CD14-positive monocyte (primary cell): ENCODE data around the gene CGNL1. TPM values are rescaled to one million over a fixed set of nuclear protein-coding genes. Genes with fewer than 3 reads are reported as not detected.

ENCODE experiments used
- DNase-seq, 3 donors: peaks; one replicate each; pipeline ENCODE4 v3.0.0-alpha.2; 2011 to 2022
- H2AFZ ChIP-seq: 2 replicates; pipeline ENCODE4 v1.6.0; 2012; ENCODE audit warnings: mild to moderate bottlenecking, low read depth, low read length, inconsistent platforms; ENCODE audit not compliant: insufficient read depth, poor library complexity, severe bottlenecking
- H3K27ac ChIP-seq, 2 donors: 1 replicate in 1 of 2; 2 replicates in 1 of 2; pipeline ENCODE4 v1.5.1; 2012 to 2013; ENCODE audit warnings: low read length in 2 of 2, control low read depth in 1 of 2, inconsistent platforms in 1 of 2, low read depth in 1 of 2, mild to moderate bottlenecking in 1 of 2
- H3K27me3 ChIP-seq, 2 donors: one replicate each; pipeline versions ENCODE4 v1.6.0 to v1.6.1; 2011 to 2013; ENCODE audit warnings: low read length in 2 of 2; ENCODE audit not compliant: control insufficient read depth in 2 of 2, insufficient read depth in 2 of 2
- H3K36me3 ChIP-seq, 2 donors: replicated peaks in 1 of 2; 1 replicate in 1 of 2; 2 replicates in 1 of 2; pipeline versions ENCODE4 v1.5.1 to v1.6.1; 2012 to 2013; ENCODE audit warnings: low read length in 2 of 2, control low read depth in 1 of 2, inconsistent platforms in 1 of 2, mild to moderate bottlenecking in 1 of 2; ENCODE audit not compliant: insufficient read depth in 2 of 2, control insufficient read depth in 1 of 2
- H3K4me1 ChIP-seq, 2 donors: 1 replicate in 1 of 2; 2 replicates in 1 of 2; pipeline versions ENCODE4 v1.5.1 to v1.6.1; 2012 to 2013; ENCODE audit warnings: low read length in 2 of 2, control low read depth in 1 of 2, inconsistent platforms in 1 of 2, mild to moderate bottlenecking in 1 of 2, moderate library complexity in 1 of 2; ENCODE audit not compliant: insufficient read depth in 2 of 2, control insufficient read depth in 1 of 2
- H3K4me2 ChIP-seq: replicated peaks from 2 replicates; pipeline ENCODE3; 2012; ENCODE audit warnings: low read length, moderate library complexity, mild to moderate bottlenecking; ENCODE audit not compliant: poor library complexity, severe bottlenecking; ENCODE audit errors: extremely low read depth
- H3K4me3 ChIP-seq, 3 experiments: fragments of 200-600 bp in 1 of 3; sonication (generic) in 1 of 3; replicated peaks in 1 of 3; 1 replicate in 2 of 3; 2 replicates in 1 of 3; pipeline ENCODE4 v1.5.1; 2011 to 2013; ENCODE audit warnings: low read length in 3 of 3, mild to moderate bottlenecking in 3 of 3, control low read depth in 2 of 3, low read depth in 2 of 3, inconsistent platforms in 1 of 3, moderate library complexity in 1 of 3
- H3K79me2 ChIP-seq: 2 replicates; pipeline ENCODE4 v1.6.0; 2012; ENCODE audit warnings: mild to moderate bottlenecking, control low read depth, inconsistent platforms, low read length, moderate library complexity; ENCODE audit not compliant: insufficient read depth
- H3K9ac ChIP-seq: 2 replicates; pipeline ENCODE4 v1.6.0; 2017; ENCODE audit warnings: low read length, mild to moderate bottlenecking; ENCODE audit not compliant: insufficient read depth, poor library complexity, severe bottlenecking
- H3K9me3 ChIP-seq, 2 donors: replicated peaks in 1 of 2; 1 replicate in 1 of 2; 2 replicates in 1 of 2; pipeline versions ENCODE4 v1.5.1 to v1.6.1; 2012 to 2013; ENCODE audit warnings: low read length in 2 of 2, control low read depth in 1 of 2; ENCODE audit not compliant: control insufficient read depth in 1 of 2, insufficient read depth in 1 of 2
- H4K20me1 ChIP-seq: 2 replicates; pipeline ENCODE4 v1.6.0; 2012; ENCODE audit warnings: mild to moderate bottlenecking, low read length, control low read depth, moderate library complexity; ENCODE audit not compliant: insufficient read depth
- H3K27ac Mint-ChIP-seq, 7 donors: one replicate each; pipeline ENCODE4 v1.8.0; 2020; ENCODE audit warnings: mild to moderate bottlenecking in 7 of 7, mixed read lengths in 7 of 7, moderate library complexity in 6 of 7, inconsistent platforms in 2 of 7
- H3K27me3 Mint-ChIP-seq, 3 donors: one replicate each; pipeline ENCODE4 v1.8.0; 2021 to 2022; ENCODE audit warnings: low read depth in 3 of 3, mild to moderate bottlenecking in 3 of 3, mixed read lengths in 3 of 3, moderate library complexity in 3 of 3, inconsistent platforms in 1 of 3
- H3K36me3 Mint-ChIP-seq, 2 donors: one replicate each; pipeline ENCODE4 v1.8.0; 2020; ENCODE audit warnings: mixed read lengths in 2 of 2, inconsistent platforms in 1 of 2, mild to moderate bottlenecking in 1 of 2
- H3K4me1 Mint-ChIP-seq: one replicate; pipeline ENCODE4 v1.8.0; 2020; ENCODE audit warnings: mild to moderate bottlenecking, mixed read lengths
- H3K4me3 Mint-ChIP-seq, 2 donors: one replicate each; pipeline ENCODE4 v1.8.0; 2020; ENCODE audit warnings: mild to moderate bottlenecking in 2 of 2, mixed read lengths in 2 of 2, moderate library complexity in 1 of 2
- H3K9me3 Mint-ChIP-seq, 7 donors: one replicate each; pipeline ENCODE4 v1.8.0; 2020 to 2022; ENCODE audit warnings: mixed read lengths in 7 of 7, mild to moderate bottlenecking in 6 of 7, moderate library complexity in 6 of 7, inconsistent platforms in 2 of 7
- CTCF ChIP-seq: fragments of 200-600 bp; IDR thresholded peaks from one replicate; pipeline ENCODE4 v1.8.0; 2022; ENCODE audit warnings: antibody characterized with exemption, mild to moderate bottlenecking
- WGBS: methylation state at CpG from one replicate; pipeline ENCODE4 v1.1.5; 2013; ENCODE audit warnings: missing lambda C conversion rate; ENCODE audit not compliant: insufficient coverage; 5-methylcytosine and 5-hydroxymethylcytosine counted together
- intact Hi-C, 2 donors: fragments of 100-400 bp; cut with micrococcal nuclease; formaldehyde crosslinking; loops; one replicate each; pipeline versions ENCODE4 v1.15.0 to v1.15.1; 2023
- polyA plus RNA-seq, 3 donors: library from polyadenylated mRNA; depleted of rRNA in 1 of 3; unstranded in 2 of 3; stranded (reverse) in 1 of 3; fragments of 300-500 nt in 2 of 3; fragments of >200 nt in 1 of 3; fragmentation: Illumina TruSeq in 2 of 3; gene quantifications; 1 replicate in 2 of 3; 2 replicates in 1 of 3; pipeline ENCODE4 v1.2.3, GENCODE V29; 2012 to 2021

Gene CGNL1
- polyA plus RNA-seq, 3 donors = not detected

- no peaks in the 10 kb centered on the region for H3K4me1 ChIP-seq
- no peak overlapping the region for H2AFZ ChIP-seq
- no peak overlapping the region for H3K4me3 ChIP-seq
- H3K36me3 ChIP-seq = no peaks in the 10 kb centered on the region
- intact Hi-C loops = no loop called here
- no peaks in the 10 kb centered on the region for H3K9me3 ChIP-seq
- no peaks in the 10 kb centered on the region for H3K36me3 Mint-ChIP-seq
- H3K27ac ChIP-seq = no peak overlapping the region
- H4K20me1 ChIP-seq = no peaks in the 10 kb centered on the region
- no peak for DNase-seq
- H3K4me1 Mint-ChIP-seq = peaks cover 3% of the 10 kb centered on the region
- no peaks in the 10 kb centered on the region for H3K27me3 ChIP-seq
- H3K9me3 Mint-ChIP-seq = peaks cover 0 to 1% (median 0%) of the 10 kb centered on the region in 7 donors
- H3K27ac Mint-ChIP-seq = no peak overlapping the region
- no peak overlapping the region for H3K9ac ChIP-seq
- WGBS = 100% methylated on average over 2 of the region's 4 CpGs
- no peak overlapping the region for H3K4me2 ChIP-seq
- no peaks in the 10 kb centered on the region for H3K79me2 ChIP-seq
- no peak overlapping the region for H3K4me3 Mint-ChIP-seq
- TF ChIP-seq CTCF = no peak
- peaks cover 2 to 8% (median 7%) of the 10 kb centered on the region in 3 donors for H3K27me3 Mint-ChIP-seq
These were observed 92.2 kb downstream of the CGNL1 start for GRCh38 chr15:57468486-57468885.

DNA sequence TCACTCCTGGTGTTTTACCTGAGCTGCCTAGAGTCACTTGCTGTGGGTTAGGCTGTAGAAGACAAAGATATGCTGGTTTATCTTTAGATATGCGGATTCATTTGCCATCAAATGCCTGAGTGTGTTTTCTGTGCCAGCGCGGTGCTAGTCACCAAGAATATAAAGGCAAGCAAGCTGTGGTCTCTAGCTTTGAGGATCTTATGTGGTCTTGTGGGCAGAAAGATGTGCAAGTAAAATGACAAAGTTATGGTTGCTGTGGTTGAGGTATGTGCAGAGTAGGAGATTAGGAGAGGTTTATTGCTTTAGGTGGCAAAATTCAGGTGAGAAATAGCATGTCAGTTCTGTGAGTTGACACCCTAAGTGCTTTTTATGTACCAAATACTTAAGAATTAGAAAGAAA, 94.2 kb downstream of the CGNL1 start:
- no peaks in the 10 kb centered on the region for H3K36me3 Mint-ChIP-seq
- Histone ChIP-seq H3K27me3 (no peaks in the 10 kb centered on the region), H3K79me2 (no peaks in the 10 kb centered on the region), H3K4me1 (no peaks in the 10 kb centered on the region), H3K4me3 (no peak overlapping the region), H3K4me2 (no peak overlapping the region), H2AFZ (no peak overlapping the region), H3K9ac (no peak overlapping the region), H3K36me3 (no peaks in the 10 kb centered on the region), H4K20me1 (no peaks in the 10 kb centered on the region), H3K27ac (no peak overlapping the region), H3K9me3 (no peaks in the 10 kb centered on the region)
- no peak for TF ChIP-seq CTCF
- intact Hi-C loops = no loop called here
- H3K4me3 Mint-ChIP-seq = no peak overlapping the region
- peaks cover 0 to 3% (median 0%) of the 10 kb centered on the region in 7 donors for H3K9me3 Mint-ChIP-seq
- 100% methylated on average over 3 of the region's 3 CpGs for WGBS
- H3K27me3 Mint-ChIP-seq = peaks cover 1 to 7% (median 6%) of the 10 kb centered on the region in 3 donors
- DNase-seq = no peak
- H3K4me1 Mint-ChIP-seq = peaks cover 3% of the 10 kb centered on the region
- H3K27ac Mint-ChIP-seq = no peak overlapping the region
